PC-9 (cell line): ENCODE measurements around the gene LGI2. TPM values are rescaled to one million over a fixed set of nuclear protein-coding genes. Genes with fewer than 3 reads are reported as not detected.
"Not testable (repeated sequence)": the region's sequence is repeated elsewhere in the genome, so short reads cannot be mapped to it uniquely, and the experiment has no call there.

ENCODE experiments used
- BruUV-seq: library from RNA; stranded (reverse); fragments of 400-500 nt; replicated peaks from 2 replicates; lab custom pipeline; 2021; lab: Mats Ljungman, UMichigan
- CTCF ChIA-PET: fragments of 300-600 bp; sonication (Branson Sonifier 250); formaldehyde crosslinking; loops from one replicate; lab custom pipeline; 2022; ENCODE audit warnings: antibody characterized with exemption; lab: Charles Lee
- POLR2A ChIA-PET: fragments of 300-600 bp; sonication (Branson Sonifier 250); formaldehyde crosslinking; loops from one replicate; lab custom pipeline; 2022; ENCODE audit warnings: antibody characterized with exemption; ENCODE audit not compliant: unreplicated experiment; lab: Charles Lee
- DNase-seq, 2 experiments: peaks; one replicate each; pipeline versions ENCODE4 v3.0.0 to v3.0.0-alpha.2; 2015 to 2022; ENCODE audit warnings: mixed read lengths in 1 of 2
- H2AFZ ChIP-seq: fragments of 200-600 bp; sonication (generic); 2 replicates; pipeline ENCODE4 v1.8.1; 2017; ENCODE audit warnings: antibody characterized with exemption
- H3F3A ChIP-seq: fragments of 200-600 bp; sonication (generic); 2 replicates; pipeline ENCODE4 v1.8.1; 2017; ENCODE audit warnings: antibody characterized with exemption, mild to moderate bottlenecking, low read depth; ENCODE audit not compliant: insufficient read depth
- H3K27ac ChIP-seq: fragments of 200-600 bp; sonication (generic); 2 replicates; pipeline ENCODE4 v1.6.1; 2016; ENCODE audit warnings: mixed run types
- H3K27me3 ChIP-seq: fragments of 200-600 bp; sonication (generic); 2 replicates; pipeline ENCODE4 v1.6.1; 2016; ENCODE audit warnings: low read depth, mixed run types; ENCODE audit not compliant: insufficient read depth
- H3K36me3 ChIP-seq: fragments of 200-600 bp; sonication (generic); 2 replicates; pipeline ENCODE4 v1.6.1; 2016; ENCODE audit warnings: low read depth, mixed run types
- H3K4me1 ChIP-seq: fragments of 200-600 bp; sonication (generic); replicated peaks from 2 replicates; pipeline ENCODE4 v1.6.1; 2016; ENCODE audit warnings: mixed run types; ENCODE audit not compliant: insufficient read depth
- H3K4me2 ChIP-seq: fragments of 200-600 bp; sonication (generic); 2 replicates; pipeline ENCODE4 v1.6.1; 2017; ENCODE audit warnings: mixed run types
- H3K4me3 ChIP-seq: fragments of 200-600 bp; sonication (generic); 2 replicates; pipeline ENCODE4 v1.6.1; 2016; ENCODE audit warnings: mixed run types
- H3K79me2 ChIP-seq: fragments of 200-600 bp; sonication (generic); 2 replicates; pipeline ENCODE4 v1.6.1; 2017; ENCODE audit warnings: low read depth, mixed run types
- H3K9me2 ChIP-seq: fragments of 200-600 bp; sonication (generic); 2 replicates; pipeline ENCODE4 v1.8.1; 2017; ENCODE audit warnings: mild to moderate bottlenecking; ENCODE audit not compliant: insufficient read depth
- H3K9me3 ChIP-seq: fragments of 200-600 bp; sonication (generic); 2 replicates; pipeline ENCODE4 v1.8.1; 2016; ENCODE audit warnings: low read depth; ENCODE audit not compliant: insufficient read depth
- H4K20me1 ChIP-seq: fragments of 200-600 bp; sonication (generic); 2 replicates; pipeline ENCODE4 v1.8.1; 2017; ENCODE audit not compliant: insufficient read depth
- EZH2 ChIP-seq: fragments of 200-600 bp; sonication (generic); IDR thresholded peaks from 2 replicates; pipeline ENCODE4 v1.8.0; 2017; ENCODE audit warnings: antibody characterized with exemption, low read depth
- intact Hi-C: fragments of 100-400 bp; cut with micrococcal nuclease; formaldehyde crosslinking; loops from one replicate; pipeline ENCODE4 v1.10.0; 2022; ENCODE audit not compliant: unreplicated experiment
- total RNA-seq: library from RNA; stranded (reverse); gene quantifications from 2 replicates; pipeline ENCODE4 v1.2.3, GENCODE V29; 2021
- TF ChIP-seq, protein P1 (sequence below): fragments of 200-600 bp; sonication (generic); conservative IDR thresholded peaks from 2 replicates; pipeline ENCODE4 v1.6.1; 2017; ENCODE audit warnings: mixed run types, antibody characterized with exemption, mild to moderate bottlenecking, moderate library complexity

The LGI2 gene
- total RNA-seq, 1 experiment from 2014 or later = not detected

DNA sequence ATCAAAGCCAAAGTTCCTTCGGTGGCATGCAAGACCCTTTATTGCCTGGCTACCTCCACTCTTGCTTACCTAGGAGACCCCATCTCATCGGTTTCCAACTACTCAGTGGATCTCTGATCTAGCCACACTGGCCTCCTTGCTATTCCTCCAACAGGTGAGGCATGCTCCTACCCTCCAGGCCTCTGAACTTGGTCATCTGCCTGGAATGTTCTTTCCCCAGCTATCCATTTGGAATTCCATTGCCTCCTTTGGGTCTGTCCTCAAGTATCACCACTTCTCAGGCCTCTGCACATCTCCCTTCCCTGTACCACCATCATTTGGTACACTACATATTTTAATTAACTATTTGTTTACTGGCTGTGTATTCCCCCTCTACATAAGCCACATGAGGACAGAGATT is 11.2 kb downstream of the LGI2 start:
- H3K27ac ChIP-seq = no peak overlapping the region
- no peaks in the 10 kb centered on the region for H4K20me1 ChIP-seq
- H2AFZ ChIP-seq = no peak overlapping the region
- no peaks in the 10 kb centered on the region for H3K9me2 ChIP-seq
- ChIA-PET CTCF (no interaction called here), POLR2A (no interaction called here)
- no peaks in the 10 kb centered on the region for H3K36me3 ChIP-seq
- no TSS peak for BruUV-seq
- no peaks in the 10 kb centered on the region for H3K4me1 ChIP-seq
- no peak overlapping the region for H3K4me2 ChIP-seq
- no peaks in the 10 kb centered on the region for H3K27me3 ChIP-seq
- H3K9me3 ChIP-seq = no peaks in the 10 kb centered on the region
- H3K79me2 ChIP-seq = no peaks in the 10 kb centered on the region
- no peak overlapping the region for H3K4me3 ChIP-seq
- no peaks in the 10 kb centered on the region for H3F3A ChIP-seq
- no peak for DNase-seq
- TF ChIP-seq EZH2 = no peak
- TF ChIP-seq, protein P1, sequence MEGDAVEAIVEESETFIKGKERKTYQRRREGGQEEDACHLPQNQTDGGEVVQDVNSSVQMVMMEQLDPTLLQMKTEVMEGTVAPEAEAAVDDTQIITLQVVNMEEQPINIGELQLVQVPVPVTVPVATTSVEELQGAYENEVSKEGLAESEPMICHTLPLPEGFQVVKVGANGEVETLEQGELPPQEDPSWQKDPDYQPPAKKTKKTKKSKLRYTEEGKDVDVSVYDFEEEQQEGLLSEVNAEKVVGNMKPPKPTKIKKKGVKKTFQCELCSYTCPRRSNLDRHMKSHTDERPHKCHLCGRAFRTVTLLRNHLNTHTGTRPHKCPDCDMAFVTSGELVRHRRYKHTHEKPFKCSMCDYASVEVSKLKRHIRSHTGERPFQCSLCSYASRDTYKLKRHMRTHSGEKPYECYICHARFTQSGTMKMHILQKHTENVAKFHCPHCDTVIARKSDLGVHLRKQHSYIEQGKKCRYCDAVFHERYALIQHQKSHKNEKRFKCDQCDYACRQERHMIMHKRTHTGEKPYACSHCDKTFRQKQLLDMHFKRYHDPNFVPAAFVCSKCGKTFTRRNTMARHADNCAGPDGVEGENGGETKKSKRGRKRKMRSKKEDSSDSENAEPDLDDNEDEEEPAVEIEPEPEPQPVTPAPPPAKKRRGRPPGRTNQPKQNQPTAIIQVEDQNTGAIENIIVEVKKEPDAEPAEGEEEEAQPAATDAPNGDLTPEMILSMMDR = no peak
- intact Hi-C loops = no loop called here

GRCh38 chr4:25015012-25015411 is 15.7 kb downstream of the LGI2 start:
- Histone ChIP-seq H3K27me3 (no peaks in the 10 kb centered on the region; the same call in 1 of the 2 replicates), H3K4me1 (no peaks in the 10 kb centered on the region), H2AFZ (no peak overlapping the region), H3K79me2 (no peaks in the 10 kb centered on the region), H3F3A (no peaks in the 10 kb centered on the region), H3K4me2 (no peak overlapping the region), H4K20me1 (no peaks in the 10 kb centered on the region), H3K4me3 (no peak overlapping the region), H3K36me3 (no peaks in the 10 kb centered on the region), H3K9me2 (no peaks in the 10 kb centered on the region), H3K27ac (no peak overlapping the region), H3K9me3 (no peaks in the 10 kb centered on the region)
- BruUV-seq = no TSS peak
- TF ChIP-seq, protein P1 = no peak
- no peak for TF ChIP-seq EZH2
- DNase-seq = no peak
- ChIA-PET POLR2A (no interaction called here), CTCF (no interaction called here)
- intact Hi-C loops = no loop called here

DNA sequence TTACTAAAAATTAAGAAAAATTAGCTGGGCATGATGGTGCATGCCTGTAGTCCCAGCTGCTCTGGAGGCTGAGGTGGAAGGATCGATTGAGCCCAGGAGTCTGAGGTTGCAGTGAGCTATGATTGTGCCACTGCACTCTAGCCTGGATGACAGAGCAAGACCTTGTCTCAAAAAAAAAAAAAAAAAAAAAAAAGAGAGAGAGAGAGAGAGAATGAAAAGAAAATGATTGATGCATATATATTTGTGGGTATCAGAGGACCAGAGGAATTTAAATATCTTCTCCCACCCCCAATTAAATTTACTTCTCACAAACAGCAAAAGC is 16.1 kb downstream of the LGI2 start:
- intact Hi-C loops, H3K9me2 ChIP-seq, BruUV-seq, H3K9me3 ChIP-seq, H4K20me1 ChIP-seq, H3K36me3 ChIP-seq, H3K4me3 ChIP-seq, DNase-seq, H3K4me1 ChIP-seq, H3K79me2 ChIP-seq, CTCF ChIA-PET, H3K27ac ChIP-seq, H3F3A ChIP-seq, H3K27me3 ChIP-seq, H3K4me2 ChIP-seq, POLR2A ChIA-PET, H2AFZ ChIP-seq: not testable (repeated sequence)
